ENCODE data around the gene NUMA1.

The NUMA1 gene

GRCh38 chr11:71987521-71987920 lies 92.8 kb downstream of the NUMA1 start:
- no peaks in the 10 kb centered on the region for H3K27me3 ChIP-seq (ENCODE audit: control insufficient read depth, insufficient read depth, low read length)
- no peaks in the 10 kb centered on the region for H3K9me3 ChIP-seq (ENCODE audit: control insufficient read depth, low read length)
- H2AFZ ChIP-seq = no peak overlapping the region
- no peak overlapping the region for H3K4me2 ChIP-seq (ENCODE audit: low read length)
- no peak overlapping the region for H3K9ac ChIP-seq
- H3K4me1 ChIP-seq = no peaks in the 10 kb centered on the region
- H3K27ac ChIP-seq = no peak overlapping the region
- TF ChIP-seq, protein P1, sequence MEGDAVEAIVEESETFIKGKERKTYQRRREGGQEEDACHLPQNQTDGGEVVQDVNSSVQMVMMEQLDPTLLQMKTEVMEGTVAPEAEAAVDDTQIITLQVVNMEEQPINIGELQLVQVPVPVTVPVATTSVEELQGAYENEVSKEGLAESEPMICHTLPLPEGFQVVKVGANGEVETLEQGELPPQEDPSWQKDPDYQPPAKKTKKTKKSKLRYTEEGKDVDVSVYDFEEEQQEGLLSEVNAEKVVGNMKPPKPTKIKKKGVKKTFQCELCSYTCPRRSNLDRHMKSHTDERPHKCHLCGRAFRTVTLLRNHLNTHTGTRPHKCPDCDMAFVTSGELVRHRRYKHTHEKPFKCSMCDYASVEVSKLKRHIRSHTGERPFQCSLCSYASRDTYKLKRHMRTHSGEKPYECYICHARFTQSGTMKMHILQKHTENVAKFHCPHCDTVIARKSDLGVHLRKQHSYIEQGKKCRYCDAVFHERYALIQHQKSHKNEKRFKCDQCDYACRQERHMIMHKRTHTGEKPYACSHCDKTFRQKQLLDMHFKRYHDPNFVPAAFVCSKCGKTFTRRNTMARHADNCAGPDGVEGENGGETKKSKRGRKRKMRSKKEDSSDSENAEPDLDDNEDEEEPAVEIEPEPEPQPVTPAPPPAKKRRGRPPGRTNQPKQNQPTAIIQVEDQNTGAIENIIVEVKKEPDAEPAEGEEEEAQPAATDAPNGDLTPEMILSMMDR (IDR thresholded peaks at IDR 0.05) = no peak
- no peaks in the 10 kb centered on the region for H3K36me3 ChIP-seq (ENCODE audit: control insufficient read depth, insufficient read depth, low read length)
- no peak overlapping the region for H3K4me3 ChIP-seq (ENCODE audit: low read depth, low read length)
- H3K79me2 ChIP-seq = peaks cover 2% of the 10 kb centered on the region

GRCh38 chr11:71986131-71986530 lies 94.2 kb downstream of the NUMA1 start:
- TF ChIP-seq, protein P1 (IDR thresholded peaks at IDR 0.05) = no peak
- Histone ChIP-seq H3K9ac (no peak overlapping the region), H3K79me2 (peaks cover 7% of the 10 kb centered on the region), H3K9me3 (ENCODE audit: control insufficient read depth, low read length) (no peaks in the 10 kb centered on the region), H3K27ac (no peak overlapping the region), H3K4me2 (ENCODE audit: low read length) (no peak overlapping the region), H3K27me3 (ENCODE audit: control insufficient read depth, insufficient read depth, low read length) (no peaks in the 10 kb centered on the region), H3K36me3 (ENCODE audit: control insufficient read depth, insufficient read depth, low read length) (no peaks in the 10 kb centered on the region), H3K4me3 (ENCODE audit: low read depth, low read length) (no peak overlapping the region), H2AFZ (no peak overlapping the region), H3K4me1 (no peaks in the 10 kb centered on the region)

GRCh38 chr11:71979602-71980001 lies 100.7 kb downstream of the NUMA1 start:
- H3K4me3 ChIP-seq (ENCODE audit: low read depth, low read length) = no peak overlapping the region
- H3K79me2 ChIP-seq = peaks cover 9% of the 10 kb centered on the region
- no peak overlapping the region for H2AFZ ChIP-seq
- no peak overlapping the region for H3K27ac ChIP-seq
- H3K27me3 ChIP-seq (ENCODE audit: control insufficient read depth, insufficient read depth, low read length) = no peaks in the 10 kb centered on the region
- no peaks in the 10 kb centered on the region for H3K4me1 ChIP-seq
- no peaks in the 10 kb centered on the region for H3K9me3 ChIP-seq (ENCODE audit: control insufficient read depth, low read length)
- H3K9ac ChIP-seq = no peak overlapping the region
- H3K4me2 ChIP-seq (ENCODE audit: low read length) = no peak overlapping the region
- no peaks in the 10 kb centered on the region for H3K36me3 ChIP-seq (ENCODE audit: control insufficient read depth, insufficient read depth, low read length)
- TF ChIP-seq, protein P1 (IDR thresholded peaks at IDR 0.05) = no peak

DNA sequence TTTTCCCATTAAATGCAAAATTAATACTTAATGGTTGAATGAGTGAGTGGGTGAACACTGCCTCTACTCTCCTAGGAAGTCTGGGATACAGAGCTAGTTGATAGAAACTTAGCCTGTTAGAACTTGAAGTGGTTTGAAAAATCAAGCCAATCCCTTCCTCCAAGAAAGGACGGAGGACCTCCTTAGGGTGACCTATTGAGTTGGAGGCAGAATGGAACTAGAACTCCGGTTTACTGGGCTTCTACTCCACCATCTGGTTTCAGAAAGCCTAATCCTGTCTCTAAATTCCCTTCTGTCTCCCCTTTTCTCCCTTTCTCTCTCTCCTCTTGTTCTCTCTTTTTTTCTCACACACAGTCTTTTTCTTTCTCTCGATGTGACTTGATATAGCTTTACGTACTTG lies 101.2 kb downstream of the NUMA1 start:
- Histone ChIP-seq H3K36me3 (ENCODE audit: control insufficient read depth, insufficient read depth, low read length) (no peaks in the 10 kb centered on the region), H3K4me1 (no peaks in the 10 kb centered on the region)

More for the DNA sequence above, 101.2 kb downstream of the NUMA1 start:
- no peak overlapping the region for H3K4me2 ChIP-seq (ENCODE audit: low read length)
- H3K9me3 ChIP-seq (ENCODE audit: control insufficient read depth, low read length) = no peaks in the 10 kb centered on the region
- TF ChIP-seq, protein P1 (IDR thresholded peaks at IDR 0.05) = no peak
- no peaks in the 10 kb centered on the region for H3K27me3 ChIP-seq (ENCODE audit: control insufficient read depth, insufficient read depth, low read length)
- H3K27ac ChIP-seq = no peak overlapping the region
- no peak overlapping the region for H2AFZ ChIP-seq
- no peak overlapping the region for H3K9ac ChIP-seq
- peaks cover 9% of the 10 kb centered on the region for H3K79me2 ChIP-seq
- H3K4me3 ChIP-seq (ENCODE audit: low read depth, low read length) = no peak overlapping the region

Measured in parathyroid adenoma (tissue), 2 donors.